ENCODE results near the gene P4HA1.

DNA sequence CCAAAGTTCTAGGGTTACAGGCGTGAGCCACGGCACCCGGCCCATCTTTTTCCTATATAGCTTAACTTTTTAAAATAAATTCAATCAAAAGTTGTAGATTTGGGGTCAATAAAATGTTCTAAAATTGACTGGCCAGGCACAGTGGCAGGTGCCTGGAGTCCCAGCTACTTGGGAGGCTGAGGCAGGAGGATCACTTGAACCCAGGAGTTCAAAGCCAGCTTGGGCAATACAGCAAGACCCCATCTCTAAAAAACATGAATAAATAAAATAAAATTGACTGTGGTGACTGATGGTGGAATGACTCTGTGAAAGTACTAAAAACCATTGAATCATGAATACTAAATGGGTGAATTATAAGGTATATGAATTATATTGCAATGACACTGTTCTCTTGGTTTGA lies 20.8 kb downstream of the P4HA1 start:
- TF ChIP-seq, protein P1, sequence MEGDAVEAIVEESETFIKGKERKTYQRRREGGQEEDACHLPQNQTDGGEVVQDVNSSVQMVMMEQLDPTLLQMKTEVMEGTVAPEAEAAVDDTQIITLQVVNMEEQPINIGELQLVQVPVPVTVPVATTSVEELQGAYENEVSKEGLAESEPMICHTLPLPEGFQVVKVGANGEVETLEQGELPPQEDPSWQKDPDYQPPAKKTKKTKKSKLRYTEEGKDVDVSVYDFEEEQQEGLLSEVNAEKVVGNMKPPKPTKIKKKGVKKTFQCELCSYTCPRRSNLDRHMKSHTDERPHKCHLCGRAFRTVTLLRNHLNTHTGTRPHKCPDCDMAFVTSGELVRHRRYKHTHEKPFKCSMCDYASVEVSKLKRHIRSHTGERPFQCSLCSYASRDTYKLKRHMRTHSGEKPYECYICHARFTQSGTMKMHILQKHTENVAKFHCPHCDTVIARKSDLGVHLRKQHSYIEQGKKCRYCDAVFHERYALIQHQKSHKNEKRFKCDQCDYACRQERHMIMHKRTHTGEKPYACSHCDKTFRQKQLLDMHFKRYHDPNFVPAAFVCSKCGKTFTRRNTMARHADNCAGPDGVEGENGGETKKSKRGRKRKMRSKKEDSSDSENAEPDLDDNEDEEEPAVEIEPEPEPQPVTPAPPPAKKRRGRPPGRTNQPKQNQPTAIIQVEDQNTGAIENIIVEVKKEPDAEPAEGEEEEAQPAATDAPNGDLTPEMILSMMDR (IDR thresholded peaks at IDR 0.05; ENCODE audit: poor library complexity, severe bottlenecking) = no peak
- TF ChIP-seq TAF1 (IDR thresholded peaks at IDR 0.05; ENCODE audit: low read depth) (no peak), RAD21 (conservative IDR thresholded peaks at IDR 0.05) (no peak), MXI1 (conservative IDR thresholded peaks at IDR 0.05; ENCODE audit: poor library complexity, severe bottlenecking) (no peak), POLR2AphosphoS5 (IDR thresholded peaks at IDR 0.05) (no peak), EZH2 (IDR thresholded peaks at IDR 0.05; ENCODE audit: borderline replicate concordance, insufficient read depth, low read length, poor library complexity, severe bottlenecking) (no peak), SMC3 (conservative IDR thresholded peaks at IDR 0.05; ENCODE audit: poor library complexity) (no peak)
